Measurements from ENCODE around the gene DDX50.
"Not testable (repeated sequence)": the region's sequence is repeated elsewhere in the genome, so short reads cannot be mapped to it uniquely, and the experiment has no call there.

Gene DDX50

DNA sequence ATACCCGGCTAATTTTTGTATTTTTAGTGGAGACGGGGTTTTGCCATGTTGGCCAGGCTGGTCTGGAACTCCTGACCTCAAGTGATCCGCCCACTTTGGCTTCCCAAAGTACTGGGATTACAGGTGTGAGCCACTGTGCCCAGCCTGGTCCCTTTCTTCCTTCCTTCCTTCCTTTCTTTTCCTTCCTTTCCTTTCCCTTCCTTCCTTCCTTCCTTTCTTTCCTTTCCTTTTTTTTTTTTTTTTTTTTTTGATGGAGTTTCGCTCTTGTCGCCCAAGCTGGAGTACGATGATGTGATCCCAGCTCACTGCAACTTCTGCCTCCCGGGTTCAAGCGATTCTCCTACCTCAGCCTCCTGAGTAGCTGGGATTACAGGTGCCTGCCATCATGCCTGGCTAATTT lies 28.8 kb downstream of the DDX50 start:
- not testable (repeated sequence) for H2AK5ac ChIP-seq (ENCODE audit: low read length); H3K9me3 ChIP-seq (ENCODE audit: insufficient read depth, low read depth, low read length); H3K79me1 ChIP-seq (ENCODE audit: low read length); H2BK5ac ChIP-seq (ENCODE audit: low read depth, low read length, poor library complexity); H2BK120ac ChIP-seq (ENCODE audit: insufficient read depth, low read length, poor library complexity); H3K27ac ChIP-seq (ENCODE audit: low read depth, low read length); H3K4ac ChIP-seq (ENCODE audit: low read depth, low read length); H4K8ac ChIP-seq (ENCODE audit: low read depth, low read length); H3K4me1 ChIP-seq (ENCODE audit: control insufficient read depth in 1 of 2, insufficient read depth in 2 of 2, low read length in 2 of 2); H3K18ac ChIP-seq (ENCODE audit: low read length); H3K14ac ChIP-seq (ENCODE audit: low read length); H4K12ac ChIP-seq (ENCODE audit: low read depth, low read length); H3K9ac ChIP-seq (ENCODE audit: low read length); H3K23ac ChIP-seq (ENCODE audit: low read length); H3K79me2 ChIP-seq (ENCODE audit: control insufficient read depth, insufficient read depth, low read length, poor library complexity); H2AFZ ChIP-seq (ENCODE audit: insufficient read depth, low read length, poor library complexity); H3K4me3 ChIP-seq (ENCODE audit: low read depth, low read length); H3K27me3 ChIP-seq (ENCODE audit: insufficient read depth, low read length); H3K4me2 ChIP-seq (ENCODE audit: low read length); H4K91ac ChIP-seq (ENCODE audit: low read depth, low read length); DNase-seq; H2BK12ac ChIP-seq (ENCODE audit: low read length)
- no CpG with 5 or more reads among the region's 8 CpGs for WGBS (ENCODE audit: extremely low coverage, insufficient coverage, insufficient read length)
- H3K36me3 ChIP-seq (ENCODE audit: control insufficient read depth in 1 of 2, insufficient read depth in 2 of 2, low read length in 2 of 2): peaks cover 8 to 12% of the 10 kb centered on the region in 2 experiments

DNA sequence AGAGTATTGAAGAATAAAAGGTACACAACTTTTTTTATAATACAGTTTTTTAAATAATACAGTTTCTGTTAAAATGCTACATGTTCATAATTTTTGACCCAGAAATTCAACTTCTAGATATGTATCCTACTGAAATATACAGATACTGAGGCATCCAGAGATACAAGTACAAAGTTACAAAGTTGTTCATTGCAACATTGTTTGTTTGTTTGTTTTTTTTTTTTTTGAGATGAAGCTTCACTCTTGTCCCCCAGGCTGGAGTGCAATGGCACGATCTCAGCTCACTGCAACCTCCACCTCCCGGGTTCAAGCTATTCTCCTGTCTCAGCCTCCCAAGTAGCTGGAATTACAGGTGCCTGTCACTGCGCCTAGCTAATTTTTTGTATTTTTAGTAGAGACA lies 31.7 kb downstream of the DDX50 start:
- not testable (repeated sequence) for H2BK5ac ChIP-seq (ENCODE audit: low read depth, low read length, poor library complexity); H3K9ac ChIP-seq (ENCODE audit: low read length); H3K9me3 ChIP-seq (ENCODE audit: insufficient read depth, low read depth, low read length); H3K79me2 ChIP-seq (ENCODE audit: control insufficient read depth, insufficient read depth, low read length, poor library complexity); DNase-seq; H2AFZ ChIP-seq (ENCODE audit: insufficient read depth, low read length, poor library complexity); H2BK120ac ChIP-seq (ENCODE audit: insufficient read depth, low read length, poor library complexity); H3K14ac ChIP-seq (ENCODE audit: low read length); H3K4ac ChIP-seq (ENCODE audit: low read depth, low read length); H4K12ac ChIP-seq (ENCODE audit: low read depth, low read length); H3K27ac ChIP-seq (ENCODE audit: low read depth, low read length); H3K27me3 ChIP-seq (ENCODE audit: insufficient read depth, low read length); H3K4me1 ChIP-seq (ENCODE audit: control insufficient read depth in 1 of 2, insufficient read depth in 2 of 2, low read length in 2 of 2); H2AK5ac ChIP-seq (ENCODE audit: low read length); H2BK12ac ChIP-seq (ENCODE audit: low read length); H3K4me2 ChIP-seq (ENCODE audit: low read length); H3K4me3 ChIP-seq (ENCODE audit: low read depth, low read length); H4K8ac ChIP-seq (ENCODE audit: low read depth, low read length); H3K23ac ChIP-seq (ENCODE audit: low read length); H3K79me1 ChIP-seq (ENCODE audit: low read length); H4K91ac ChIP-seq (ENCODE audit: low read depth, low read length); H3K18ac ChIP-seq (ENCODE audit: low read length)
- no CpG with 5 or more reads among the region's 3 CpGs for WGBS (ENCODE audit: extremely low coverage, insufficient coverage, insufficient read length)
- H3K36me3 ChIP-seq (ENCODE audit: control insufficient read depth in 1 of 2, insufficient read depth in 2 of 2, low read length in 2 of 2): peaks cover 10% of the 10 kb centered on the region in 2 experiments

DNA sequence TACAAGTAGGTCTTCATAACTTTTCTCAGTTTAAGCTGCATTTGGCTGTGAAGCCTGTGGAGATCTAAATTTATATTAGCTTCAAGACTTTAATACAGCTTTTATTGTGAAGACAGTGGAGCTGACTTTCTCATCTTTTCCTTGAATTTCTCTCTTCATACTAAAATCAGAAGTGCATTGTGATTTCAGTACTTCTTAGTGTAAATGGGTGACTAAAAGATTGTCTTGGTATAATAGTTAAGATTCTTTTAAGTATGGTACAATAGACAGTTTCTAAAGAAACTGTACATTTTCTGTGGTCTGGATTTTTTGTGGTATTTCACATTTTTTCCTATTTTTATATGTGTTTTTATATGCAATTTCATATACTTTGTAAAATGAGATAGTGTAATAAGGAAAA lies 33.9 kb downstream of the DDX50 start:
- Histone ChIP-seq H3K79me1 (ENCODE audit: low read length) (no peaks in the 10 kb centered on the region), H3K79me2 (ENCODE audit: control insufficient read depth, insufficient read depth, low read length, poor library complexity) (no peaks in the 10 kb centered on the region), H2AK5ac (ENCODE audit: low read length) (no peak overlapping the region), H3K9me3 (ENCODE audit: insufficient read depth, low read depth, low read length) (no peaks in the 10 kb centered on the region), H4K12ac (ENCODE audit: low read depth, low read length) (no peak overlapping the region), H3K14ac (ENCODE audit: low read length) (no peak overlapping the region), H2BK120ac (ENCODE audit: insufficient read depth, low read length, poor library complexity) (no peak overlapping the region), H3K36me3 (ENCODE audit: control insufficient read depth in 1 of 2, insufficient read depth in 2 of 2, low read length in 2 of 2) (peaks cover 10 to 15% of the 10 kb centered on the region in 2 experiments), H4K8ac (ENCODE audit: low read depth, low read length) (no peak overlapping the region), H4K91ac (ENCODE audit: low read depth, low read length) (no peak overlapping the region), H2AFZ (ENCODE audit: insufficient read depth, low read length, poor library complexity) (no peak overlapping the region), H3K23ac (ENCODE audit: low read length) (no peak overlapping the region), H3K4me3 (ENCODE audit: low read depth, low read length) (no peak overlapping the region), H3K4me1 (ENCODE audit: control insufficient read depth in 1 of 2, insufficient read depth in 2 of 2, low read length in 2 of 2) (no peaks in the 10 kb centered on the region), H3K27ac (ENCODE audit: low read depth, low read length) (no peak overlapping the region), H3K27me3 (ENCODE audit: insufficient read depth, low read length) (no peaks in the 10 kb centered on the region), H3K9ac (ENCODE audit: low read length) (no peak overlapping the region), H3K4me2 (ENCODE audit: low read length) (no peak overlapping the region), H2BK12ac (ENCODE audit: low read length) (no peak overlapping the region), H2BK5ac (ENCODE audit: low read depth, low read length, poor library complexity) (no peak overlapping the region), H3K18ac (ENCODE audit: low read length) (no peak overlapping the region), H3K4ac (ENCODE audit: low read depth, low read length) (no peak overlapping the region)
- DNase-seq: no peak

DNA sequence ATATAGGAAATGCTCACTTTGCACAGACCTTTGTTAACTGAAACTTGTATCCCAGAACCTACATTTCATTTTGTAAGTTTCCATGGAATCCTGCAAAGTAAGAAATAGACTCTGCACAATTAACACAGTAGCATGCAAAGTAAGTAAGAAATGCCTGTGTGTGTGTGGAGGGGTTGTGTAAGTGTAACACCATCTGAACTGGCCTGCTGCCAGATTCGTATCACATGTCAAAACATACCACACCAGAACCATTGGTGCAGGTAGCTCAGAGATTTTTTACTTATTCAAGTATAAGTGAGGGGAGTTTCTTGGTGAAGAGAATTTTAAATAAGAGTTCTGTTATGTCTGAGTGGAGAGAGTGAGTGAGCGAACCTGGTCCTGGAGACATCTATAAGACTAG lies 37.0 kb downstream of the DDX50 start:
- Histone ChIP-seq H3K79me1 (ENCODE audit: low read length) (no peaks in the 10 kb centered on the region), H3K4me2 (ENCODE audit: low read length) (no peak overlapping the region), H3K9ac (ENCODE audit: low read length) (no peak overlapping the region), H3K4me3 (ENCODE audit: low read depth, low read length) (no peak overlapping the region), H3K36me3 (ENCODE audit: control insufficient read depth in 1 of 2, insufficient read depth in 2 of 2, low read length in 2 of 2) (peaks cover 14 to 16% of the 10 kb centered on the region in 2 experiments), H3K27ac (ENCODE audit: low read depth, low read length) (no peak overlapping the region), H2BK5ac (ENCODE audit: low read depth, low read length, poor library complexity) (no peak overlapping the region), H2BK120ac (ENCODE audit: insufficient read depth, low read length, poor library complexity) (no peak overlapping the region), H3K4me1 (ENCODE audit: control insufficient read depth in 1 of 2, insufficient read depth in 2 of 2, low read length in 2 of 2) (no peaks in the 10 kb centered on the region), H3K4ac (ENCODE audit: low read depth, low read length) (no peak overlapping the region), H3K23ac (ENCODE audit: low read length) (no peak overlapping the region), H4K12ac (ENCODE audit: low read depth, low read length) (no peak overlapping the region), H3K27me3 (ENCODE audit: insufficient read depth, low read length) (no peaks in the 10 kb centered on the region), H2AFZ (ENCODE audit: insufficient read depth, low read length, poor library complexity) (no peak overlapping the region), H3K14ac (ENCODE audit: low read length) (no peak overlapping the region), H2AK5ac (ENCODE audit: low read length) (no peak overlapping the region), H4K8ac (ENCODE audit: low read depth, low read length) (no peak overlapping the region), H2BK12ac (ENCODE audit: low read length) (no peak overlapping the region), H3K18ac (ENCODE audit: low read length) (no peak overlapping the region), H3K79me2 (ENCODE audit: control insufficient read depth, insufficient read depth, low read length, poor library complexity) (no peaks in the 10 kb centered on the region), H4K91ac (ENCODE audit: low read depth, low read length) (no peak overlapping the region), H3K9me3 (ENCODE audit: insufficient read depth, low read depth, low read length) (no peaks in the 10 kb centered on the region)
- DNase-seq: no peak
- WGBS (ENCODE audit: extremely low coverage, insufficient coverage, insufficient read length): no CpG with 5 or more reads among the region's 2 CpGs

All from trophoblast cell (in vitro differentiated cells and primary cell).